ENCODE measurements around the gene IMP4.
"Not testable (repeated sequence)": the region's sequence is repeated elsewhere in the genome, so short reads cannot be mapped to it uniquely, and the experiment has no call there.

IMP4 gene

GRCh38 chr2:130328710-130329109 is 14.0 kb upstream of the IMP4 start:
- Mint-ChIP-seq H3K36me3 (ENCODE audit: low read depth) (no peaks in the 10 kb centered on the region), H3K27me3 (peaks cover 60% of the 10 kb centered on the region)

GRCh38 chr2:130332271-130333073 is 10.2 kb upstream of the IMP4 start:
- DNase-seq, result peak; percentile 79
- Mint-ChIP-seq H3K27me3 (peaks cover 37% of the 10 kb centered on the region), H3K36me3 (ENCODE audit: low read depth) (peaks cover 2% of the 10 kb centered on the region), H3K9me3 (no peaks in the 10 kb centered on the region), H3K4me1 (ENCODE audit: low read depth) (peaks cover 6% of the 10 kb centered on the region), H3K4me3 (peak overlapping the region; percentile 33), H3K27ac (no peak overlapping the region)

More at GRCh38 chr2:130328710-130329109, 14.0 kb upstream of the IMP4 start:
- Mint-ChIP-seq H3K27ac (no peak overlapping the region), H3K9me3 (no peaks in the 10 kb centered on the region), H3K4me3 (no peak overlapping the region), H3K4me1 (ENCODE audit: low read depth) (peaks cover 6% of the 10 kb centered on the region)
- DNase-seq, result no peak

- H3K27ac Mint-ChIP-seq; H3K9me3 Mint-ChIP-seq; DNase-seq; H3K4me1 Mint-ChIP-seq (ENCODE audit: low read depth); H3K36me3 Mint-ChIP-seq (ENCODE audit: low read depth); H3K4me3 Mint-ChIP-seq: not testable (repeated sequence)
- H3K27me3 Mint-ChIP-seq, result peaks cover 32% of the 10 kb centered on the region
Measured at GRCh38 chr2:130333253-130333652, 9.4 kb upstream of the IMP4 start.

- Mint-ChIP-seq H3K4me1 (ENCODE audit: low read depth) (peaks cover 6% of the 10 kb centered on the region), H3K4me3 (no peak overlapping the region), H3K36me3 (ENCODE audit: low read depth) (peaks cover 17% of the 10 kb centered on the region), H3K27ac (no peak overlapping the region), H3K9me3 (no peaks in the 10 kb centered on the region), H3K27me3 (peaks cover 24% of the 10 kb centered on the region)
- DNase-seq, result no peak
Measured at GRCh38 chr2:130334026-130334425, 8.7 kb upstream of the IMP4 start.

- Mint-ChIP-seq H3K27me3 (peaks cover 19% of the 10 kb centered on the region), H3K4me3 (no peak overlapping the region), H3K9me3 (no peaks in the 10 kb centered on the region), H3K4me1 (ENCODE audit: low read depth) (peaks cover 10% of the 10 kb centered on the region), H3K27ac (no peak overlapping the region), H3K36me3 (ENCODE audit: low read depth) (peaks cover 29% of the 10 kb centered on the region)
- DNase-seq, result no peak
Measured at GRCh38 chr2:130335226-130335625, 7.5 kb upstream of the IMP4 start.

- Mint-ChIP-seq H3K27ac (no peak overlapping the region), H3K4me1 (ENCODE audit: low read depth) (peaks cover 19% of the 10 kb centered on the region), H3K36me3 (ENCODE audit: low read depth) (peaks cover 36% of the 10 kb centered on the region), H3K4me3 (no peak overlapping the region), H3K27me3 (peaks cover 11% of the 10 kb centered on the region), H3K9me3 (no peaks in the 10 kb centered on the region)
- no peak for DNase-seq
Measured at GRCh38 chr2:130336150-130336876, 6.4 kb upstream of the IMP4 start.

GRCh38 chr2:130336877-130337734 is 5.6 kb upstream of the IMP4 start:
- peak; percentile 76 for DNase-seq
- no peaks in the 10 kb centered on the region for H3K9me3 Mint-ChIP-seq
- peak overlapping the region; percentile 84 for H3K27ac Mint-ChIP-seq
- peaks cover 6% of the 10 kb centered on the region for H3K27me3 Mint-ChIP-seq
- peaks cover 24% of the 10 kb centered on the region for H3K4me1 Mint-ChIP-seq (ENCODE audit: low read depth)
- peaks cover 42% of the 10 kb centered on the region for H3K36me3 Mint-ChIP-seq (ENCODE audit: low read depth)
- peak overlapping the region; percentile 32 for H3K4me3 Mint-ChIP-seq

GRCh38 chr2:130337735-130338325 is 4.9 kb upstream of the IMP4 start:
- no peak overlapping the region for H3K4me3 Mint-ChIP-seq
- H3K36me3 Mint-ChIP-seq (ENCODE audit: low read depth), result peaks cover 49% of the 10 kb centered on the region
- peaks cover 18% of the 10 kb centered on the region for H3K4me1 Mint-ChIP-seq (ENCODE audit: low read depth)

GRCh38 chr2:130338793-130339345 is 3.8 kb upstream of the IMP4 start:
- peak overlapping the region; percentile 39 for H3K27ac Mint-ChIP-seq
- H3K36me3 Mint-ChIP-seq (ENCODE audit: low read depth), result peaks cover 59% of the 10 kb centered on the region
- no peaks in the 10 kb centered on the region for H3K27me3 Mint-ChIP-seq
- no peaks in the 10 kb centered on the region for H3K9me3 Mint-ChIP-seq
- H3K4me1 Mint-ChIP-seq (ENCODE audit: low read depth), result peaks cover 20% of the 10 kb centered on the region
- no peak for DNase-seq
- H3K4me3 Mint-ChIP-seq, result no peak overlapping the region

More at GRCh38 chr2:130337735-130338325, 4.9 kb upstream of the IMP4 start:
- H3K9me3 Mint-ChIP-seq, result no peaks in the 10 kb centered on the region
- H3K27ac Mint-ChIP-seq, result peak overlapping the region; percentile 3
- DNase-seq, result no peak
- H3K27me3 Mint-ChIP-seq, result no peaks in the 10 kb centered on the region

- peak overlapping the region; percentile 55 for H3K27ac Mint-ChIP-seq
- H3K4me3 Mint-ChIP-seq, result no peak overlapping the region
Measured at GRCh38 chr2:130339885-130340745, 2.6 kb upstream of the IMP4 start.

GRCh38 chr2:130341562-130342019 is 1.1 kb upstream of the IMP4 start:
- Mint-ChIP-seq H3K4me1 (ENCODE audit: low read depth) (peaks cover 43% of the 10 kb centered on the region), H3K9me3 (no peaks in the 10 kb centered on the region), H3K27ac (peak overlapping the region; percentile 99), H3K4me3 (peak overlapping the region; percentile 100), H3K27me3 (no peaks in the 10 kb centered on the region), H3K36me3 (ENCODE audit: low read depth) (peaks cover 86% of the 10 kb centered on the region)
- no peak for DNase-seq

More at GRCh38 chr2:130339885-130340745, 2.6 kb upstream of the IMP4 start:
- no peaks in the 10 kb centered on the region for H3K9me3 Mint-ChIP-seq
- peaks cover 72% of the 10 kb centered on the region for H3K36me3 Mint-ChIP-seq (ENCODE audit: low read depth)
- DNase-seq, result no peak
- peaks cover 29% of the 10 kb centered on the region for H3K4me1 Mint-ChIP-seq (ENCODE audit: low read depth)
- H3K27me3 Mint-ChIP-seq, result no peaks in the 10 kb centered on the region

- peak overlapping the region; percentile 99 for H3K27ac Mint-ChIP-seq
- peak overlapping the region; percentile 100 for H3K4me3 Mint-ChIP-seq
- peaks cover 91% of the 10 kb centered on the region for H3K36me3 Mint-ChIP-seq (ENCODE audit: low read depth)
Measured at GRCh38 chr2:130342020-130342532, 621 bp upstream of the IMP4 start.

GRCh38 chr2:130344578-130344977 is 1.9 kb downstream of the IMP4 start:
- no peaks in the 10 kb centered on the region for H3K9me3 Mint-ChIP-seq
- H3K27ac Mint-ChIP-seq, result peak overlapping the region; percentile 99
- peaks cover 71% of the 10 kb centered on the region for H3K4me1 Mint-ChIP-seq (ENCODE audit: low read depth)
- H3K36me3 Mint-ChIP-seq (ENCODE audit: low read depth), result peaks cover 93% of the 10 kb centered on the region
- no peak for DNase-seq
- H3K4me3 Mint-ChIP-seq, result peak overlapping the region; percentile 100
- no peaks in the 10 kb centered on the region for H3K27me3 Mint-ChIP-seq

More at GRCh38 chr2:130342020-130342532, 621 bp upstream of the IMP4 start:
- Mint-ChIP-seq H3K9me3 (no peaks in the 10 kb centered on the region), H3K27me3 (no peaks in the 10 kb centered on the region), H3K4me1 (ENCODE audit: low read depth) (peaks cover 47% of the 10 kb centered on the region)
- DNase-seq, result peak; percentile 87
